CD14-positive monocyte (primary cell): ENCODE results near the gene SLC16A4. TPM values are rescaled to one million over a fixed set of nuclear protein-coding genes. Genes with fewer than 3 reads are reported as not detected.
A peak's percentile ranks its signal among the peaks of the same experiment; 100 is the strongest.

ENCODE experiments used
- DNase-seq, 3 donors: peaks; one replicate each; pipeline ENCODE4 v3.0.0-alpha.2; 2011 to 2022
- H2AFZ ChIP-seq: 2 replicates; pipeline ENCODE4 v1.6.0; 2012; ENCODE audit warnings: mild to moderate bottlenecking, low read depth, low read length, inconsistent platforms; ENCODE audit not compliant: insufficient read depth, poor library complexity, severe bottlenecking
- H3K27ac ChIP-seq, 2 donors: 1 replicate in 1 of 2; 2 replicates in 1 of 2; pipeline ENCODE4 v1.5.1; 2012 to 2013; ENCODE audit warnings: low read length in 2 of 2, control low read depth in 1 of 2, inconsistent platforms in 1 of 2, low read depth in 1 of 2, mild to moderate bottlenecking in 1 of 2
- H3K27me3 ChIP-seq, 2 donors: one replicate each; pipeline versions ENCODE4 v1.6.0 to v1.6.1; 2011 to 2013; ENCODE audit warnings: low read length in 2 of 2; ENCODE audit not compliant: control insufficient read depth in 2 of 2, insufficient read depth in 2 of 2
- H3K36me3 ChIP-seq, 2 donors: replicated peaks in 1 of 2; 1 replicate in 1 of 2; 2 replicates in 1 of 2; pipeline versions ENCODE4 v1.5.1 to v1.6.1; 2012 to 2013; ENCODE audit warnings: low read length in 2 of 2, control low read depth in 1 of 2, inconsistent platforms in 1 of 2, mild to moderate bottlenecking in 1 of 2; ENCODE audit not compliant: insufficient read depth in 2 of 2, control insufficient read depth in 1 of 2
- H3K4me1 ChIP-seq, 2 donors: 1 replicate in 1 of 2; 2 replicates in 1 of 2; pipeline versions ENCODE4 v1.5.1 to v1.6.1; 2012 to 2013; ENCODE audit warnings: low read length in 2 of 2, control low read depth in 1 of 2, inconsistent platforms in 1 of 2, mild to moderate bottlenecking in 1 of 2, moderate library complexity in 1 of 2; ENCODE audit not compliant: insufficient read depth in 2 of 2, control insufficient read depth in 1 of 2
- H3K4me2 ChIP-seq: replicated peaks from 2 replicates; pipeline ENCODE3; 2012; ENCODE audit warnings: low read length, moderate library complexity, mild to moderate bottlenecking; ENCODE audit not compliant: poor library complexity, severe bottlenecking; ENCODE audit errors: extremely low read depth
- H3K4me3 ChIP-seq, 3 experiments: fragments of 200-600 bp in 1 of 3; sonication (generic) in 1 of 3; replicated peaks in 1 of 3; 1 replicate in 2 of 3; 2 replicates in 1 of 3; pipeline ENCODE4 v1.5.1; 2011 to 2013; ENCODE audit warnings: low read length in 3 of 3, mild to moderate bottlenecking in 3 of 3, control low read depth in 2 of 3, low read depth in 2 of 3, inconsistent platforms in 1 of 3, moderate library complexity in 1 of 3
- H3K79me2 ChIP-seq: 2 replicates; pipeline ENCODE4 v1.6.0; 2012; ENCODE audit warnings: mild to moderate bottlenecking, control low read depth, inconsistent platforms, low read length, moderate library complexity; ENCODE audit not compliant: insufficient read depth
- H3K9ac ChIP-seq: 2 replicates; pipeline ENCODE4 v1.6.0; 2017; ENCODE audit warnings: low read length, mild to moderate bottlenecking; ENCODE audit not compliant: insufficient read depth, poor library complexity, severe bottlenecking
- H3K9me3 ChIP-seq, 2 donors: replicated peaks in 1 of 2; 1 replicate in 1 of 2; 2 replicates in 1 of 2; pipeline versions ENCODE4 v1.5.1 to v1.6.1; 2012 to 2013; ENCODE audit warnings: low read length in 2 of 2, control low read depth in 1 of 2; ENCODE audit not compliant: control insufficient read depth in 1 of 2, insufficient read depth in 1 of 2
- H4K20me1 ChIP-seq: 2 replicates; pipeline ENCODE4 v1.6.0; 2012; ENCODE audit warnings: mild to moderate bottlenecking, low read length, control low read depth, moderate library complexity; ENCODE audit not compliant: insufficient read depth
- H3K27ac Mint-ChIP-seq, 7 donors: one replicate each; pipeline ENCODE4 v1.8.0; 2020; ENCODE audit warnings: mild to moderate bottlenecking in 7 of 7, mixed read lengths in 7 of 7, moderate library complexity in 6 of 7, inconsistent platforms in 2 of 7
- H3K27me3 Mint-ChIP-seq, 3 donors: one replicate each; pipeline ENCODE4 v1.8.0; 2021 to 2022; ENCODE audit warnings: low read depth in 3 of 3, mild to moderate bottlenecking in 3 of 3, mixed read lengths in 3 of 3, moderate library complexity in 3 of 3, inconsistent platforms in 1 of 3
- H3K36me3 Mint-ChIP-seq, 2 donors: one replicate each; pipeline ENCODE4 v1.8.0; 2020; ENCODE audit warnings: mixed read lengths in 2 of 2, inconsistent platforms in 1 of 2, mild to moderate bottlenecking in 1 of 2
- H3K4me1 Mint-ChIP-seq: one replicate; pipeline ENCODE4 v1.8.0; 2020; ENCODE audit warnings: mild to moderate bottlenecking, mixed read lengths
- H3K4me3 Mint-ChIP-seq, 2 donors: one replicate each; pipeline ENCODE4 v1.8.0; 2020; ENCODE audit warnings: mild to moderate bottlenecking in 2 of 2, mixed read lengths in 2 of 2, moderate library complexity in 1 of 2
- H3K9me3 Mint-ChIP-seq, 7 donors: one replicate each; pipeline ENCODE4 v1.8.0; 2020 to 2022; ENCODE audit warnings: mixed read lengths in 7 of 7, mild to moderate bottlenecking in 6 of 7, moderate library complexity in 6 of 7, inconsistent platforms in 2 of 7
- WGBS: methylation state at CpG from one replicate; pipeline ENCODE4 v1.1.5; 2013; ENCODE audit warnings: missing lambda C conversion rate; ENCODE audit not compliant: insufficient coverage; 5-methylcytosine and 5-hydroxymethylcytosine counted together
- intact Hi-C, 2 donors: fragments of 100-400 bp; cut with micrococcal nuclease; formaldehyde crosslinking; loops; one replicate each; pipeline versions ENCODE4 v1.15.0 to v1.15.1; 2023
- polyA plus RNA-seq, 3 donors: library from polyadenylated mRNA; depleted of rRNA in 1 of 3; unstranded in 2 of 3; stranded (reverse) in 1 of 3; fragments of 300-500 nt in 2 of 3; fragments of >200 nt in 1 of 3; fragmentation: Illumina TruSeq in 2 of 3; gene quantifications; 1 replicate in 2 of 3; 2 replicates in 1 of 3; pipeline ENCODE4 v1.2.3, GENCODE V29; 2012 to 2021
- TF ChIP-seq, protein P1 (sequence below): fragments of 200-600 bp; IDR thresholded peaks from one replicate; pipeline ENCODE4 v1.8.0; 2022; ENCODE audit warnings: antibody characterized with exemption, mild to moderate bottlenecking

Gene SLC16A4
- polyA plus RNA-seq, 3 donors: 0.13 to 0.26 (median 0.25) TPM

DNA sequence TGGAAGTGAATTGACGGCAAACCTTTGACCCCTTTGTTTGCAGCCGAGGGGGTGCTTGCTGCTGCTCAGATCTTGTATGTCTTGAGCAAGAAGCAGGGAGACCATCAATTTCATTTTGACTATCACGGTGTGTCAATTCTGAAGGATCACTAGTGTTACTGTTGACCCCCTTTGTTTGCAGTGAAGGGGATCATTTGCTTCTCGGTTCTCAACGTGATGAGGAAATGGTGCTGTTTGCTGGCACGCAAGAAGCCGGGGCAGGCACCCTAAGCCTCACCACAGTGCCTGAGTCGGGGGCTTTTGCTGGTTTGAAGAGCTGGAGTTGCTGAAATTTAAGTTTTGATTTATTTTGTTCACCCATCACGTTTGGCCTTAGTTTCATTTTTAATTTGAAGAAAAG is 44.1 kb downstream of the SLC16A4 start:
- WGBS: 94% methylated on average over 5 of the region's 9 CpGs
- no peak overlapping the region for H3K4me3 Mint-ChIP-seq
- DNase-seq: no peak
- no peaks in the 10 kb centered on the region for H3K9me3 Mint-ChIP-seq
- H3K9ac ChIP-seq: no peak overlapping the region
- no peaks in the 10 kb centered on the region for H3K9me3 ChIP-seq
- H3K27ac ChIP-seq: no peak overlapping the region
- no peak overlapping the region for H3K4me2 ChIP-seq
- peaks cover 72% of the 10 kb centered on the region for H4K20me1 ChIP-seq
- peaks cover 43 to 73% of the 10 kb centered on the region in 2 donors for H3K36me3 ChIP-seq
- H3K27me3 ChIP-seq: no peaks in the 10 kb centered on the region
- H3K27ac Mint-ChIP-seq: peak overlapping the region in 4 of 7 donors; percentile 17 to 54 (median 33)
- H3K4me1 ChIP-seq: peaks cover 20 to 47% of the 10 kb centered on the region in 2 donors
- intact Hi-C loops: no loop called here
- H3K4me3 ChIP-seq: no peak overlapping the region
- no peaks in the 10 kb centered on the region for H3K27me3 Mint-ChIP-seq
- H2AFZ ChIP-seq: no peak overlapping the region
- peaks cover 56 to 58% of the 10 kb centered on the region in 2 donors for H3K36me3 Mint-ChIP-seq
- H3K4me1 Mint-ChIP-seq: peaks cover 67% of the 10 kb centered on the region
- TF ChIP-seq, protein P1, sequence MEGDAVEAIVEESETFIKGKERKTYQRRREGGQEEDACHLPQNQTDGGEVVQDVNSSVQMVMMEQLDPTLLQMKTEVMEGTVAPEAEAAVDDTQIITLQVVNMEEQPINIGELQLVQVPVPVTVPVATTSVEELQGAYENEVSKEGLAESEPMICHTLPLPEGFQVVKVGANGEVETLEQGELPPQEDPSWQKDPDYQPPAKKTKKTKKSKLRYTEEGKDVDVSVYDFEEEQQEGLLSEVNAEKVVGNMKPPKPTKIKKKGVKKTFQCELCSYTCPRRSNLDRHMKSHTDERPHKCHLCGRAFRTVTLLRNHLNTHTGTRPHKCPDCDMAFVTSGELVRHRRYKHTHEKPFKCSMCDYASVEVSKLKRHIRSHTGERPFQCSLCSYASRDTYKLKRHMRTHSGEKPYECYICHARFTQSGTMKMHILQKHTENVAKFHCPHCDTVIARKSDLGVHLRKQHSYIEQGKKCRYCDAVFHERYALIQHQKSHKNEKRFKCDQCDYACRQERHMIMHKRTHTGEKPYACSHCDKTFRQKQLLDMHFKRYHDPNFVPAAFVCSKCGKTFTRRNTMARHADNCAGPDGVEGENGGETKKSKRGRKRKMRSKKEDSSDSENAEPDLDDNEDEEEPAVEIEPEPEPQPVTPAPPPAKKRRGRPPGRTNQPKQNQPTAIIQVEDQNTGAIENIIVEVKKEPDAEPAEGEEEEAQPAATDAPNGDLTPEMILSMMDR: no peak
- peaks cover 100% of the 10 kb centered on the region for H3K79me2 ChIP-seq

DNA sequence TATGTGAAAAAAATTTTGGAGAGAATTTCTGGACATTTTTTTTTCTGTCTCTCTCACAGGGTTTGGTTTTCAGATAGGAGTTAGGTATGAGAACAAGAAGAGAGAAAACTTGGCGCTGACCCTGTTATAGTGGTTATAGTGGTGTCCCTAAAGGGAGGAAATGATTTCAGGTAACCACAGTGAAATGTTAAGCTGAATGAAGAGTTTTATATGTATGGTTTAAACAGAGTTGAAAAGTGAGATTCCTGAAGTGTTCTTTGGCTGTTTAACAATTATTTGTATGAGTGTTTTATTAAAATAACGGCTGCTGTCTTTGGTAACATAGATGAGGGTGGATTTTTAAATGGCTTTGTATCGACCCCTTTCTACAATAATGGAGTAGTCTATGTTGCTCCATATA is 45.3 kb downstream of the SLC16A4 start:
- no peaks in the 10 kb centered on the region for H3K27me3 Mint-ChIP-seq
- Histone ChIP-seq H4K20me1 (peaks cover 77% of the 10 kb centered on the region), H3K36me3 (peaks cover 50 to 78% of the 10 kb centered on the region in 2 donors), H3K27me3 (no peaks in the 10 kb centered on the region), H3K9me3 (no peaks in the 10 kb centered on the region), H3K4me1 (peaks cover 31 to 59% of the 10 kb centered on the region in 2 donors), H2AFZ (no peak overlapping the region), H3K27ac (peak overlapping the region in 1 of 2 donors; percentile 39), H3K4me2 (no peak overlapping the region), H3K9ac (no peak overlapping the region), H3K79me2 (peaks cover 100% of the 10 kb centered on the region), H3K4me3 (no peak overlapping the region)
- DNase-seq: no peak
- H3K27ac Mint-ChIP-seq: peak overlapping the region in 1 of 7 donors; percentile 71
- 100% methylated on average over 1 of the region's 3 CpGs for WGBS
- TF ChIP-seq, protein P1: no peak
- H3K4me3 Mint-ChIP-seq: no peak overlapping the region
- peaks cover 70% of the 10 kb centered on the region for H3K4me1 Mint-ChIP-seq
- H3K9me3 Mint-ChIP-seq: no peaks in the 10 kb centered on the region
- H3K36me3 Mint-ChIP-seq: peaks cover 64 to 68% of the 10 kb centered on the region in 2 donors
- intact Hi-C loops: no loop called here
